Urinary bladder (tissue), 4 donors: ENCODE data around the gene GALNS. TPM values are rescaled to one million over a fixed set of nuclear protein-coding genes. Genes with fewer than 3 reads are reported as not detected.
"Not testable (repeated sequence)": the region's sequence is repeated elsewhere in the genome, so short reads cannot be mapped to it uniquely, and the experiment has no call there.

Experiments
- DNase-seq: peaks from one replicate; pipeline ENCODE4 v3.0.0-alpha.2; 2015; ENCODE audit errors: extremely low spot score
- H3K27ac ChIP-seq: one replicate; pipeline ENCODE4 v1.5.1; 2013; ENCODE audit warnings: low read depth, mild to moderate bottlenecking, moderate library complexity
- H3K36me3 ChIP-seq: one replicate; pipeline ENCODE4 v1.6.1; 2013; ENCODE audit warnings: mild to moderate bottlenecking, moderate library complexity; ENCODE audit not compliant: insufficient read depth
- H3K4me1 ChIP-seq: one replicate; pipeline ENCODE4 v1.6.1; 2013; ENCODE audit warnings: mild to moderate bottlenecking, moderate library complexity; ENCODE audit not compliant: insufficient read depth
- H3K4me3 ChIP-seq: one replicate; pipeline ENCODE4 v1.5.1; 2013; ENCODE audit warnings: low read depth, low read length
- WGBS: extraction: QIAGEN DNeasy Blood & Tissue Kit; methylation state at CpG from one replicate; pipeline ENCODE4 v1.1.7; 2013; 5-methylcytosine and 5-hydroxymethylcytosine counted together
- polyA plus RNA-seq: library from polyadenylated mRNA; stranded (reverse); fragments of 200-250 nt; gene quantifications from one replicate; pipeline ENCODE4 v1.2.3, GENCODE V29; 2013
- total RNA-seq: library from RNA; depleted of rRNA; stranded (reverse); fragments of >200 nt; gene quantifications from one replicate; pipeline ENCODE4 v1.2.3, GENCODE V29; 2014
- donor health status: healthy with polysubstance abuse.
- donor health status: healthy.

The GALNS gene
- total and polyA plus RNA-seq, 2 donors: 14.6 to 23.0 TPM

DNA sequence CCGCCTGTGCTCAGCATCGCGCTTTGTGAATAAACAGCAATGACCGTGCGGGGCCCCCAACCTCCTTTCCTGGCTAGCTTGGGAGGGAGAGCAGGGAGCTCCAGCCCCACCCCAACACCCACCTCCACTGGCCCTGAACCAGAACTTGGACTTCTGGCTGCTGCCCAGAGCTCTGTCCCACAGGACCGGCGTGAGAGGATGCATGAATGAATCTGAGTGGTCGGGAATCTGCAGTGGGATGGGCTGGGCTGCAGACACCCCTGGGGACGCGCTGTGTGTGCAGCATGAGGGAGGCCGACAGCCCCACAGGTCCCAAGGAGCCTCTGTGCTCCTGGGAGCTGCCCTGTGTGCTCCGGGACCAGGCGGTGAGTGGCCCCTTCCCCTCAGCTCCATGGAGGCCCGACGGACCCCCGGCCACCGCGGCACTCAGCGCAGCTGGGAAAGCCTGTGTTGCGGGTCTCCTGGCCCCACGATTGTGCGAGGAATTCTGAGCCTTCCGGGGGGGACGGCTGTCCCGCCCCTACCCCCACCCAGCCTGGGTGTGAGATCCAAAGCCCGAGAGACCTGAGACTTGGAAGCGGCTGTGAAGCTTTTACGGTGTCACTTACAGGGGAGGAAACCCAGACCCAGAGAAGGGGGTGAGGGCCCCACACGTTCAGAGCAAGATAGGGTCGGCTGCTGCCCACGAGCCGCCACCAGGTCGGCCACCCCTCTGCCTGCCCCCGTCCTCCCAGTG is 77.2 kb downstream of the GALNS start:
- H3K4me3 ChIP-seq: no peak overlapping the region

DNA sequence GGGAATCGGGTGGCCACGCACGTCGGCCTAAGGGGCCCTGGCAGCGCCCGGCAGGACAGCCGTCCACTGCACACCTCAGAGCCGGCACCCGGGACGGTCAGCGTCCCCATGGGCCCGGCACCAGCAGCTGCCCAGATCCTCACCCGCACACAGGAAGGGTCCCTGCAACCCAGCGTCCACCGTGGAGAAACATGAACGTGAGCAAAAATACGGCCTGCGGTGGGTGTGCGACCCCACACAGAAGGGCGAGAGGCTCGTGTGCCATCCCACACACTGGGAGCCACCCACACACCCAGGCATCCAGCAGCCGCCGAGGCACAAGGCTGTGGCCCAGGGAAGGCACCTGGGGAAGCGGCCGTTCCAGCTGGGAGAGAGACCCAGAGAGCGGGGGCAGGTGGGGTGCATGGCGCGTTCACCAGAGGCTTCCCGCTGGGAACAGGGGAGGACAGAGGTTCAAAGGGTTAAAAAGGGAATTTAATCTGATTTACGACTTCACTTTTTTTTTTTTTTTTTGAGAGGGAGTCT is 78.1 kb downstream of the GALNS start:
- H3K27ac ChIP-seq: no peak overlapping the region

More for the DNA sequence above, 77.2 kb downstream of the GALNS start:
- no peak overlapping the region for H3K27ac ChIP-seq
- H3K4me1 ChIP-seq: no peaks in the 10 kb centered on the region
- DNase-seq: no peak
- 32% methylated on average over 34 of the region's 34 CpGs for WGBS
- no peaks in the 10 kb centered on the region for H3K36me3 ChIP-seq

DNA sequence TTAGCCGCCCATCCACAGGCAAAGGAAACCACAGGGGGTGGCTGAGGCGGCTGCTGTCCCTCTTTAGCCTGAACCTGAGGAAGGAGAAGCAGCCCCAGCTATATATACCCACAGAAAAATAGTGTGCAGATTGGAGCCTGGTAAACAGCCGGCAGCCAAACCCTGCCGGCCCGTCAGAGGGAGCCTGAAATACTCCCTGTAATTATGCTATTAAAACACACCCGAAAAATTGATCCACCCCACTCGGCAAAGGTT is 78.5 kb downstream of the GALNS start:
- H3K27ac ChIP-seq: no peak overlapping the region
- no peaks in the 10 kb centered on the region for H3K4me1 ChIP-seq
- no peaks in the 10 kb centered on the region for H3K36me3 ChIP-seq
- 71% methylated on average over 7 of the region's 7 CpGs for WGBS
- no peak for DNase-seq
- no peak overlapping the region for H3K4me3 ChIP-seq

More for the DNA sequence above, 78.1 kb downstream of the GALNS start:
- DNase-seq: no peak
- H3K4me3 ChIP-seq: no peak overlapping the region
- no peaks in the 10 kb centered on the region for H3K4me1 ChIP-seq
- WGBS: 82% methylated on average over 30 of the region's 30 CpGs
- no peaks in the 10 kb centered on the region for H3K36me3 ChIP-seq

DNA sequence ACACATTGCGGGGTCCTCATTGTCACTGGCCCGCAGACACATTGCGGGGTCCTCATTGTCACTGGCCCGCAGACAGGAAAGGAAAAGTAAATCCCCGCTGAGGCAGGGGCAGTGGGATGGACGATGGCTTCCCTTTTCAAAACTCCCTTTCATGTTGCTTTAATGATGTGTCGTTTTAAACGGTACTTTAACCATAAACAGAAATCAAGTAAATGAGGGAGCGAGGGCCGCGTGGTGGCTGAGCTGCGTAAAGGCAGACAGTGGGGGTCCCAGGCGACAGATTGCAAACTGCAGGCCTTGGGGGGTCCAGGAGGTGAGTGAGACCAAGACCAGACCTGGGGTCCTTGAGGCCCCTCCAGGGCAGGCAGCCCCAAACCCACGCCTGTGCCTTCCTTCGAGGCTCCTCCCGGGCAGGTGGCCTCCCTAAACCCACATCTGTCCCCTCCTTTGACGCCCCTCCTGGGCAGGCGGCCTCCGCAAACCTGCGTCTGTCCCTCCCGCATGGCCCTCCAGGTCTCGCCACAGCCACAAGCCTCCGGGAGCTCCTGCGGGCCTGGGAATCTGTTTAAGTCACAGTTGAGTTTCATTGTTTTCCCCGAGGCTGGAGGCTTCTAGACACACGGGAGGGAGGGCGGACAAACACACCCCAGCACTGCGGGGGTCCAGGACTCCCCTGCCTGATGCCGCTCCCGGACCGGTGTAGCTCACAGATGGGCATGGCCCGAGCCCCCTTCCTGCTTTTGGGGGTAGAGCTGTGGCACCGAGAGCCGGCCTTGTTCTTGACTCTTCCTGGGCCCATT is 79.1 kb downstream of the GALNS start:
- Histone ChIP-seq H3K4me3 (no peak overlapping the region), H3K27ac (no peak overlapping the region), H3K4me1 (no peaks in the 10 kb centered on the region), H3K36me3 (no peaks in the 10 kb centered on the region)
- 84% methylated on average over 34 of the region's 34 CpGs for WGBS
- DNase-seq: no peak

DNA sequence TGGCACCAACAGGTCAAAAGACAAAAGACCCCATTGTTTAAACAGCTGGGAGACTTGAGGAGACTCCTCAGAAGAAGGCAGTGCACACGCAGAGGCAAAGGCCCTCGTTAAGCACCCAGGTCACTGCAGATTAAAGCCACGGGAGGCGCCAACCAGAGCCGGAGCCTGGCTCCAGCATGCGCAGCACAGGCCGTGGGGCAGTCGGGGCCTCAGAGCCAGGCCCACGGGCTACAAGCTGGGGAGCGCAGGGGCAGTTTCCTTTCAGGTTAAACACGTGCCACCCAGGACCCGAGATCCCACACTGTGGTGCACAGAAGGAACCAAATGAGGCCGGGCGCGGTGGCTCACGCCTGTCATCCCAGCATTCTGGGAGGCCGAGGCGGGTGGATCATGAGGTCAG is 80.9 kb downstream of the GALNS start:
- no peak overlapping the region for H3K27ac ChIP-seq
- peaks cover 5% of the 10 kb centered on the region for H3K4me1 ChIP-seq
- H3K4me3 ChIP-seq: no peak overlapping the region
- no peaks in the 10 kb centered on the region for H3K36me3 ChIP-seq
- no peak for DNase-seq
- WGBS: 93% methylated on average over 18 of the region's 18 CpGs

DNA sequence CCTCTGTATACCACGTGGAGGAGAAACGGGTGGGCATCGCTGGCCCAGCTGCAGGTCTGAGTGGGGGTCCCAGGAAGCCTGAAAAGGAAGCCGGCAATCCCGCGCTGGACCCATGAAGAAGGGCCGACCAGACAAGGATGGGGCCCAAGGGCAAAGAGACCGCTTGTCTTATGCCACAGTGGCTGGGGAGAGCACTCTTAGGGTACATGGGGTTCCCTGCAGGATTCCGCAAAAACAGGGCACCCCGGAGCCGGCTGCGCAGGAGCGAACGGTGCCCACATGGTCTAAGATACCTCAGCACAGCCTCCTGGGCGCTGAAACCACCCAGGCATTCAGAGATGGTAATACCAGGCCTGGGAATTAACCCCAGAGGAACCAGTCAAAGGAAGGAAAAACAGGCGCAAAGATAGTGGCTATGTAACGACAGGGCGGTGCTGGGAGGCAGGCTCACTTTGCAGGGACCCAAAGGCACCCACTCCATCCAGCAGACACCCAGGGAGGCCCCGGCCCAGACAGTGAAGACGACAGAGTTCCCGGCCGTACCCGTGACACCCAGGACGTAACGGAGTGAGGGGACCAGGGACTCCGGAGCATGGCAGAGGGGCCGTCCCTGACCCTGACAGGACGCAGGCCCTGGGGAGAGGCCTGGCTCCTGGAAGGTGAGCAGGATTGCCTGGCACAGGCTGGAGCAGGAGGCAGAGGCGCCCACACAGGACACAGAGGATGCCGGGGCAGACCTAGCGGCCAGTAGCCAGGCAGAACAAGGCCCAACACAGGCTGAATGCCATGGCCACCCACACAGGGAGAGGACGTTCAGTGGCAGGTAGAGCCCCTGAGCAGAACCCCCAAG is 82.0 kb downstream of the GALNS start:
- Histone ChIP-seq H3K4me1 (peaks cover 8% of the 10 kb centered on the region), H3K4me3 (no peak overlapping the region), H3K27ac (no peak overlapping the region), H3K36me3 (no peaks in the 10 kb centered on the region)
- 92% methylated on average over 32 of the region's 32 CpGs for WGBS
- no peak for DNase-seq

DNA sequence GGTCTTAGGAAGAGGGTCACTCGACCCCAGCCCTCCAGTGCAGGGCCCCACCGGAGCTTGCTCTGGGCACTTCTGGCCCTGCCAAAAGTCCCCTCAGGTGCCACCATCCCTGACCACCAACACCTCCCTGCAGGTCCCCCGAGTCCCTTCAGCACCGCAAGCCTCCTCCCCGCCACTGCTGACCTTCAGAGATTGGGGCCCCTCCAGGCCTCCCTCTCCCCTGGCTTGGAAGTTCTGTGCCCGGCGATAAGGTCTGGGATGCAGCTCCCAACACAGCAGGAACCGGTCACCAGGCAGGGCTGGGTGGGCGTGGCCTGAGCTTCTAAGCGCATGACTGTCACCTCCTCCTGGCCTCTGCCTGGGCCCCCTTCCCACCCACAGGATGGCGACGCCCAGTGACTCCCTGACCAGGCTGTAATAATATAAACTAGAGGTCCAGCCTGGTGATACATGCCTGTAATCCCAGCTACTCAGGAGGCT is 82.9 kb downstream of the GALNS start:
- Histone ChIP-seq H3K27ac (no peak overlapping the region), H3K4me1 (peaks cover 8% of the 10 kb centered on the region), H3K36me3 (no peaks in the 10 kb centered on the region), H3K4me3 (no peak overlapping the region)
- DNase-seq: no peak
- 45% methylated on average over 12 of the region's 12 CpGs for WGBS

DNA sequence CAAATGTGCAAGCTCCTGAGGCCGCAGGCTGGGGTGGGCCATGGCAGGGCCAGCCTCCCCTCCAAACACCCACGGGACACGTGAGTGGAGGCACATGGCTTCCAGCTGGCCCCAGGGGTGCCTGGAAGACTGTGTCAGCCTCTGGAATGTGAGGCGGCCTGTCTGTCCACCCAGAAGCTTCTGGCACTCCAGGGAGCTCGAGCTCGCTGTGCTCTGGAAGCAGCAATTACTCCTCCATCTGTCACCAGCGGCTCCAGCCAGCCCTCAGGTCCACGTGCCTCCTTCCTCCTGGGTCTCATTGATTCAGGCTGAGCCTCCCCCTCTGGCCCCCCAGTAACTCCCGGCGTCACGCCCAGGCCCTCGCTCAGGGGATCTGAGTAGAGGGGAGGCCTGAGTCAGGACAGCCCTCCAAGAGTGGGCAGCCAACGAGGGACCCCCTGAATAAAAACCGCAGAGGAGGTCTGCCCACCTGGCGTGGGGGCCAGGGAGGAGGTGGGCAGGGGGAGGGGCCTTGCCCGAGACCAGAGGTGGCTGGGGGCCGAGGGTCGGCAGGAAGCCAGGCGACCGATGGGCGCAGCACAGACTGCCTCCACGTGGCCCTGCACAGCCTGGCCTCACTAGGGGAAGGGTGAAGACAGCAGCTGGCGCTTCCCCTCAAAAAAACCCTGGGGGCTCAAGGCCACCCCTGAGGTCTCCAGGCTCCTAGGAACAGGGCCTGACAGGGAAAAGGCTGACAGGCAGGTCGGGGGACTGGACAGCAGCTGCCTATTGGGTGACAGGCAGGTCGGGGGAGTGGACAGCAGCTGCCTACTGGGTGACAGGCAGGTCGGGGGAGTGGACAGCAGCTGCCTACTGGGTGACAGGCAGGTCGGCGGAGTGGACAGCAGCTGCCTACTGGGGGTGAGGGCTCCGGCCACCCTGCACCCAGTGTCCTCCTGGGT is 83.6 kb downstream of the GALNS start:
- Histone ChIP-seq H3K4me1 (peaks cover 8% of the 10 kb centered on the region), H3K4me3 (no peak overlapping the region), H3K27ac (peak overlapping the region; percentile 41), H3K36me3 (no peaks in the 10 kb centered on the region)
- WGBS: 28% methylated on average over 29 of the region's 29 CpGs
- no peak for DNase-seq

DNA sequence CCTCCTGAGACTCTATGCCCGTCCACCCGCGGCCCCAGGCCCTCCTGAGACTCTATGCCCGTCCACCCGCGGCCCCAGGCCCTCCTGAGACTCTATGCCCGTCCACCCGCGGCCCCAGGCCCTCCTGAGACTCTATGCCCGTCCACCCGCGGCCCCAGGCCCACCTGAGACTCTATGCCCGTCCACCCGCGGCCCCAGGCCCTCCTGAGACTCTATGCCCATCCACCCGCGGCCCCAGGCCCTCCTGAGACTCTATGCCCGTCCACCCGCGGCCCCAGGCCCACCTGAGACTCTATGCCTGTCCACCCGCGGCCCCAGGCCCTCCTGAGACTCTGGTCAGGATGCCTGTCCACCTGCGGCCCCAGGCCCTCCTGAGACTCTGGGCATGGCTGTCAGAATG is 85.0 kb downstream of the GALNS start:
- not testable (repeated sequence) for H3K27ac ChIP-seq, H3K4me3 ChIP-seq, DNase-seq, H3K36me3 ChIP-seq, H3K4me1 ChIP-seq
- 96% methylated on average over 18 of the region's 23 CpGs for WGBS

DNA sequence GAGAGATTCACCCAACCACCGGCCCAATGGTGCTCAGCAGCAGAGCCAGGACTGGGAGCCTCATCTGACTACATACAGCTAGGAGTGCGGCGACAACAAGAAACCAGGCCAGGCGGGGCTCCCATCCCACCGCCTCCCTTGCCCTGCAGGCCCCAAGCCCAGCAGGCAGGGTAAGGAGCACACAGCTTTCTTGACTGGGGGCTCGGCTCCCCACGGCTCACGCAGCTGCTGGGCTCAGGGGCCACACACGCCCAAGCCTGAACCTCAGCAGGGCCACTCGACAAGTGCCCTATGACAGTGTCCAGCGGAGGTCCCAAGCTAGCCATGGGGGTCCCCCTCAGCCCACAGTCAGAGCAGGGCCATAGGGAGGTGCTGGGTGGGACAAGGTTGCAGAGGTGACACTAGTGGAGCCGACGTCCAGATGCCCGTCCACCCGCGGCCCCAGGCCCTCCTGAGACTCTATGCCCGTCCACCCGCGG is 85.4 kb downstream of the GALNS start:
- 71% methylated on average over 19 of the region's 19 CpGs for WGBS
- Histone ChIP-seq H3K36me3 (no peaks in the 10 kb centered on the region), H3K4me1 (peaks cover 8% of the 10 kb centered on the region), H3K4me3 (no peak overlapping the region), H3K27ac (peak overlapping the region; percentile 49)
- no peak for DNase-seq

DNA sequence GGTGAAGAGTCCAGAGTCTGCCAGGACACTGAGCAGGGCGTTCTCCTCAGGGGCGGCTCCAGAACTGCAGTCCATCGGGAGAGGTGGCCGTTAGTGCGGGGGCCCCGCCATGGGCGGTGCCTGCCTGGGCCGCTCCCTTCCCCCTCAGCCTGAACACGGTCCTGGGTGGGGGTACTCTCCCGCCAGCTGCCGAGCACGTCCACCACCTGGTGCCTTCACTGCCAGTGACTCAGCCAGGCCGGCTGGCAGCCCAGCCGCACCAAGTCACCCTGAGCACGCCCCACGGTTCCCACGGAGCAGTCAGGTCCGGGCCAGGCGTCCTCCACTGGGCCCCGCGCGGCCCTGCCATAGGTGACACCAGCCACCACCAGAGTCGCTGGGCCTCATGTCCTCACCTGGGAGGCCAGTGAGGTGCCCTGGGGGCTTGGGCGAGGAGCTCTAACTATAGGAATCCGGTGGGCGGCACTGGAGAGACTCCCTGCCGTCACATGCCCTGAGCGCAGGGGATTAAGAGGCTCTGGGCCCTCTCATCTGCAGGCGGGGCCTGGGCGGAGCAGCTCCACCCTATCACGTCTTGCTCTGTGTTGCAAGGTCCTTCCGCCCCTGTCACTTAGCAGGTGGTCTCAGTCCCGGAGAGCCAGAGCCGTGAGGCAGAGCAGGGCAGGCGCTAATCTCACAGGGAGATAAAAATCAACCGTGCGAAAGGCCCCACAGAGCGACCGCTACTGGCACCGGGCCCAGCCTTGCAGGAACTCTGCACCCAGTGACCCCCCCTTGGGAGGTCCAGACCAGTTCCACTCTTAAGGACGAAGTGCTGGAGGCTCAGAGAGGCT is 86.1 kb downstream of the GALNS start:
- no peak for DNase-seq
- no peaks in the 10 kb centered on the region for H3K36me3 ChIP-seq
- H3K4me3 ChIP-seq: no peak overlapping the region
- H3K27ac ChIP-seq: peak overlapping the region; percentile 49
- H3K4me1 ChIP-seq: peaks cover 8% of the 10 kb centered on the region
- 13% methylated on average over 41 of the region's 41 CpGs for WGBS
